Tibial artery (tissue), 4 donors: ENCODE results near the gene HOGA1.
"Not testable (repeated sequence)": the region's sequence is repeated elsewhere in the genome, so short reads cannot be mapped to it uniquely, and the experiment has no call there.

Source experiments
- DNase-seq, 2 donors: peaks; one replicate each; pipeline ENCODE4 v3.0.0-alpha.2; 2019
- H3K27ac ChIP-seq, 2 donors: fragments of 200-600 bp; sonication (generic) in 1 of 2; 1 replicate in 1 of 2; 2 replicates in 1 of 2; pipeline ENCODE4 v1.5.1; 2018 to 2019; ENCODE audit warnings: mild to moderate bottlenecking in 1 of 2
- H3K27me3 ChIP-seq, 2 donors: fragments of 200-600 bp; sonication (generic) in 1 of 2; one replicate each; pipeline versions ENCODE4 v1.5.1 to v1.6.0; 2016 to 2019
- H3K36me3 ChIP-seq, 3 donors: fragments of 200-600 bp; sonication (generic) in 2 of 3; one replicate each; pipeline ENCODE4 v1.5.1; 2016 to 2019; ENCODE audit warnings: mild to moderate bottlenecking in 2 of 3
- H3K4me1 ChIP-seq, 4 donors: fragments of 200-600 bp; sonication (generic) in 2 of 4; 1 replicate in 3 of 4; 2 replicates in 1 of 4; pipeline ENCODE4 v1.5.1; 2016 to 2019
- H3K4me3 ChIP-seq, 2 donors: fragments of 200-600 bp; sonication (generic) in 1 of 2; 1 replicate in 1 of 2; 2 replicates in 1 of 2; pipeline ENCODE4 v1.5.1; 2018 to 2019; ENCODE audit warnings: mild to moderate bottlenecking in 2 of 2
- H3K9me3 ChIP-seq, 3 donors: fragments of 200-600 bp; sonication (generic) in 1 of 3; one replicate each; pipeline ENCODE4 v1.5.1; 2016 to 2019
- CTCF ChIP-seq, 2 experiments: fragments of 200-600 bp in 1 of 2; fragments of 450-650 bp in 1 of 2; IDR thresholded peaks; one replicate each; pipeline ENCODE4 v1.5.1; 2017 to 2019; ENCODE audit warnings: antibody characterized with exemption in 2 of 2, mild to moderate bottlenecking in 1 of 2, moderate library complexity in 1 of 2
- intact Hi-C: fragments of 100-400 bp; cut with DNase I; formaldehyde crosslinking; loops from one replicate; pipeline ENCODE4 v1.15.0; 2023; ENCODE audit warnings: low total_unique reads

HOGA1 gene

GRCh38 chr10:97550336-97551149 lies 33.6 kb upstream of the HOGA1 start:
- no peak for DNase-seq
- Histone ChIP-seq H3K4me1 (peaks cover 0 to 33% (median 7%) of the 10 kb centered on the region in 4 donors), H3K4me3 (no peak overlapping the region)

GRCh38 chr10:97551271-97551670 lies 32.9 kb upstream of the HOGA1 start:
- no peak for DNase-seq
- no peaks in the 10 kb centered on the region for H3K36me3 ChIP-seq
- peaks cover 0 to 33% (median 7%) of the 10 kb centered on the region in 4 donors for H3K4me1 ChIP-seq
- H3K4me3 ChIP-seq, result no peak overlapping the region
- intact Hi-C loops, result loop anchor here (5.0 kb wide), 2 partner anchors 49 to 89 kb away; no protein-coding TSS in a partner anchor
- H3K27me3 ChIP-seq, result no peaks in the 10 kb centered on the region
- no peak overlapping the region for H3K27ac ChIP-seq
- no peaks in the 10 kb centered on the region for H3K9me3 ChIP-seq
- no peak for TF ChIP-seq CTCF (IDR thresholded peaks at IDR 0.05)

More at GRCh38 chr10:97550336-97551149, 33.6 kb upstream of the HOGA1 start:
- Histone ChIP-seq H3K9me3 (no peaks in the 10 kb centered on the region), H3K27me3 (no peaks in the 10 kb centered on the region), H3K27ac (peak overlapping the region; percentile 33 to 54), H3K36me3 (no peaks in the 10 kb centered on the region)
- TF ChIP-seq CTCF (IDR thresholded peaks at IDR 0.05), result no peak
- intact Hi-C loops, result loop anchor here (5.0 kb wide), 2 partner anchors 48 to 88 kb away; no protein-coding TSS in a partner anchor

GRCh38 chr10:97553575-97554031 lies 30.6 kb upstream of the HOGA1 start:
- peak; percentile 88 for TF ChIP-seq CTCF (IDR thresholded peaks at IDR 0.05)
- peaks cover 0 to 25% (median 7%) of the 10 kb centered on the region in 4 donors for H3K4me1 ChIP-seq
- no peak overlapping the region for H3K4me3 ChIP-seq
- no peaks in the 10 kb centered on the region for H3K36me3 ChIP-seq
- H3K27me3 ChIP-seq, result no peaks in the 10 kb centered on the region
- no peak overlapping the region for H3K27ac ChIP-seq
- no peaks in the 10 kb centered on the region for H3K9me3 ChIP-seq
- intact Hi-C loops, result loop anchor here (5.0 kb wide), 2 partner anchors 51 to 91 kb away; no protein-coding TSS in a partner anchor
- peak; percentile 74 to 82 for DNase-seq

GRCh38 chr10:97554336-97554735 lies 29.9 kb upstream of the HOGA1 start:
- DNase-seq, result not testable (repeated sequence)
- intact Hi-C loops, result loop anchor here (5.0 kb wide), 2 partner anchors 52 to 92 kb away; no protein-coding TSS in a partner anchor
- H3K4me1 ChIP-seq, result peaks cover 0 to 21% (median 5%) of the 10 kb centered on the region in 4 donors

GRCh38 chr10:97555541-97555940 lies 28.6 kb upstream of the HOGA1 start:
- DNase-seq, H3K4me3 ChIP-seq, H3K4me1 ChIP-seq, intact Hi-C loops, H3K27ac ChIP-seq, H3K27me3 ChIP-seq, H3K36me3 ChIP-seq, H3K9me3 ChIP-seq: not testable (repeated sequence)

More at GRCh38 chr10:97554336-97554735, 29.9 kb upstream of the HOGA1 start:
- not testable (repeated sequence) for H3K27ac ChIP-seq, H3K9me3 ChIP-seq, H3K36me3 ChIP-seq, H3K27me3 ChIP-seq, H3K4me3 ChIP-seq

- H3K4me3 ChIP-seq, result peak overlapping the region in 1 of 2 donors; percentile 8
- peak; percentile 54 to 80 for DNase-seq
- H3K4me1 ChIP-seq, intact Hi-C loops, H3K36me3 ChIP-seq, H3K9me3 ChIP-seq, H3K27me3 ChIP-seq, H3K27ac ChIP-seq: not testable (repeated sequence)
Observed at GRCh38 chr10:97560731-97561381, 23.3 kb upstream of the HOGA1 start.

- H3K9me3 ChIP-seq, H3K36me3 ChIP-seq, H3K27me3 ChIP-seq, intact Hi-C loops, H3K4me3 ChIP-seq, DNase-seq, H3K4me1 ChIP-seq, H3K27ac ChIP-seq: not testable (repeated sequence)
Observed at GRCh38 chr10:97561386-97562077, 22.7 kb upstream of the HOGA1 start.

- H3K9me3 ChIP-seq, H3K4me3 ChIP-seq, intact Hi-C loops, H3K27ac ChIP-seq, H3K4me1 ChIP-seq, DNase-seq, H3K36me3 ChIP-seq, H3K27me3 ChIP-seq: not testable (repeated sequence)
Observed at GRCh38 chr10:97562329-97562728, 21.9 kb upstream of the HOGA1 start.
